HUES6 (cell line): ENCODE results near the gene VPREB1.

Source experiments
- H3K27ac ChIP-seq: 2 replicates; pipeline ENCODE4 v1.7.0; 2013; ENCODE audit warnings: low read depth, mild to moderate bottlenecking, low read length, inconsistent platforms
- H3K27me3 ChIP-seq: 2 replicates; pipeline ENCODE4 v1.6.1; 2013; ENCODE audit warnings: low read length; ENCODE audit not compliant: control insufficient read depth, insufficient read depth
- H3K36me3 ChIP-seq: 2 replicates; pipeline ENCODE4 v1.6.1; 2013; ENCODE audit warnings: low read length; ENCODE audit not compliant: control insufficient read depth, insufficient read depth
- H3K4me1 ChIP-seq: 2 replicates; pipeline ENCODE4 v1.6.1; 2013; ENCODE audit warnings: low read length; ENCODE audit not compliant: control insufficient read depth, insufficient read depth
- H3K4me3 ChIP-seq: 2 replicates; pipeline ENCODE4 v1.5.1; 2013; ENCODE audit warnings: low read depth, low read length
- H3K9ac ChIP-seq: one replicate; pipeline ENCODE4 v1.6.1; 2013; ENCODE audit warnings: mild to moderate bottlenecking, low read length
- H3K9me3 ChIP-seq: 2 replicates; pipeline ENCODE4 v1.6.1; 2013; ENCODE audit warnings: low read depth, low read length; ENCODE audit not compliant: control insufficient read depth, insufficient read depth

VPREB1 gene, protein sequence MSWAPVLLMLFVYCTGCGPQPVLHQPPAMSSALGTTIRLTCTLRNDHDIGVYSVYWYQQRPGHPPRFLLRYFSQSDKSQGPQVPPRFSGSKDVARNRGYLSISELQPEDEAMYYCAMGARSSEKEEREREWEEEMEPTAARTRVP

DNA sequence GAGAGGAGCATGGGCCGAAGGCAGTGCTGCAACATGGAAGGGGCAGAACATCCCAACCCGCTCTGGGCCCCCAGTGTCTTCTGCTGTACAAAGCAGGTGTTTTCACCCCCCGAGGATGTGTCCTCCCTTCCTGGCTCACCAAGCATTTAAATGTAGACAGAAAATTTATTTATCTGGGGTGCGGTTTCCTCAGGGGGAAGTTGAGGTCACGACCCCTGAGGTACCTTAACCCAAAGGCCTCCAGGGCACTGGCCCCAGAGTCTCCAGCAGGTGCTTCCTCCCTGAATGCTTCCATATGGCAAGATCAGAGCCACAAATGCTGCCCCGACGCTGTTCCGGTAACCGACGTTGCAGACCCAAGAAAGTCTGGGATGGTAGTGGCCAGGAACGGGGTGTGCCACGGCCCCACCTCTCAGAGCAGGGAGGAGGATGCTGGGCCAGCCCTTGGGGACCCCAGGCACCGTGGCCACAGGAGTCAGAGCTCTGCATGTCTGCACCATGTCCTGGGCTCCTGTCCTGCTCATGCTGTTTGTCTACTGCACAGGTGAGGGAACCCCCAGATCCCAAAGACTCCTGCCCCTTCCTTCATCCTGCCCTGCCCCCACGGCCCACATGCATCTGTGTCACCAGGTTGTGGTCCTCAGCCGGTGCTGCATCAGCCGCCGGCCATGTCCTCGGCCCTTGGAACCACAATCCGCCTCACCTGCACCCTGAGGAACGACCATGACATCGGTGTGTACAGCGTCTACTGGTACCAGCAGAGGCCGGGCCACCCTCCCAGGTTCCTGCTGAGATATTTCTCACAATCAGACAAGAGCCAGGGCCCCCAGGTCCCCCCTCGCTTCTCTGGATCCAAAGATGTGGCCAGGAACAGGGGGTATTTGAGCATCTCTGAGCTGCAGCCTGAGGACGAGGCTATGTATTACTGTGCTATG lies at the start of gene VPREB1:
Gene VPREB1 (plus strand): TSS at position 471 of the 935 bp plus-strand sequence. CDS start 28 bp downstream, at position 499.
- Histone ChIP-seq H3K27me3 (peaks cover 99% of the 10 kb centered on the region), H3K9me3 (no peaks in the 10 kb centered on the region), H3K9ac (no peak within 1 kb of the TSS), H3K4me1 (no peaks in the 10 kb centered on the region), H3K4me3 (no peak within 1 kb of the TSS), H3K36me3 (no peaks in the 10 kb centered on the region), H3K27ac (no peak within 1 kb of the TSS)

DNA sequence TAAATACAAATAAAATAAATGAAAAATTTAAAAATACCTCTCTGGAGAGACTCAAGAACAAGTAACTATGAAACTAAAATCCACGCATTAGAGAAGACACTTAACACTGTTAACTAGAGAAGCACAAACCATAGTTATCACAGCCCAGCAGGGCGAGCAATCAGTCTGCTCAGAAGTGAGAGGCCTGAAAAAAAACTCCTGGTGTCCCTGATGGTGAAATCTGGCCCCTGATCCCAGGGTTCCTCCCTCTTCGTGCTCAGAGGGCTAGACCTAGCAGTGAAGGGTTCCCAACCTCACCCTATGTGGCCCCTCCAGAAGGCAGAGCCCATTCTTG lies 49.7 kb upstream of the VPREB1 start:
- H3K27ac ChIP-seq, result no peak overlapping the region
- H3K9me3 ChIP-seq, result no peaks in the 10 kb centered on the region
- no peaks in the 10 kb centered on the region for H3K4me1 ChIP-seq
- H3K4me3 ChIP-seq, result no peak overlapping the region
- no peak overlapping the region for H3K9ac ChIP-seq
- H3K27me3 ChIP-seq, result peaks cover 73% of the 10 kb centered on the region
- H3K36me3 ChIP-seq, result no peaks in the 10 kb centered on the region

DNA sequence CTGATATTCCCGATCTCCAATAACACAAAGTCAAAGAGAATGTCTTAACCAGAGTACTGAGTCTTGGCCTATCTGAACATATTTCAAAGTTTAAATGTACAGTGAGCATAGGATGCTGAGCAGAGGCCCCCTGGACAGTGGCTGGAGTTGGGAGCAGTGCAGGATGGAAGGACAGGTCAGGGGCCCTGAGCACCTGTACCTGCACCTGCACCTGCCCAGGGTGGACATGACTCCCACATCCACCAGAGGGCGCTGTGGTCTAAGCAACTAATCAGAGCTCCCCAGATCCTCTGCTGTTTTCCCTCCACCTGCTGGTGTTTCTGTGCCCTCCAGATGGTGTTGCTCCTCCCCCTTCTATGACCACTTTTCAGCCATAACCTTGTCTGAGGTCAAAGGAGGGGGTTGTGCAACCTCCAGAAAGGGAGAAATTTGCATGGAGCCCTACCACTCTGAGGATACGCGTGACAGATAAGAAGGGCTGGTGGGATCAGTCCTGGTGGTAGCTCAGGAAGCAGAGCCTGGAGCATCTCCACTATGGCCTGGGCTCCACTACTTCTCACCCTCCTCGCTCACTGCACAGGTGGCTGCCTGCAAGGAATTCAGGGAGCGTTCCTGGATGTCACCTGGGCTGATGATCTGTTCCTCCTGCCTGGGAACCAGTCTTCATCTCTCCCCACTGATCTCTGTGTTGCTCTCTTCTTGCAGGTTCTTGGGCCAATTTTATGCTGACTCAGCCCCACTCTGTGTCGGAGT lies 49.1 kb upstream of the VPREB1 start:
- no peak overlapping the region for H3K27ac ChIP-seq
- H3K9me3 ChIP-seq, result no peaks in the 10 kb centered on the region
- H3K4me3 ChIP-seq, result no peak overlapping the region
- H3K9ac ChIP-seq, result no peak overlapping the region
- H3K27me3 ChIP-seq, result peaks cover 73% of the 10 kb centered on the region
- no peaks in the 10 kb centered on the region for H3K4me1 ChIP-seq
- H3K36me3 ChIP-seq, result no peaks in the 10 kb centered on the region

DNA sequence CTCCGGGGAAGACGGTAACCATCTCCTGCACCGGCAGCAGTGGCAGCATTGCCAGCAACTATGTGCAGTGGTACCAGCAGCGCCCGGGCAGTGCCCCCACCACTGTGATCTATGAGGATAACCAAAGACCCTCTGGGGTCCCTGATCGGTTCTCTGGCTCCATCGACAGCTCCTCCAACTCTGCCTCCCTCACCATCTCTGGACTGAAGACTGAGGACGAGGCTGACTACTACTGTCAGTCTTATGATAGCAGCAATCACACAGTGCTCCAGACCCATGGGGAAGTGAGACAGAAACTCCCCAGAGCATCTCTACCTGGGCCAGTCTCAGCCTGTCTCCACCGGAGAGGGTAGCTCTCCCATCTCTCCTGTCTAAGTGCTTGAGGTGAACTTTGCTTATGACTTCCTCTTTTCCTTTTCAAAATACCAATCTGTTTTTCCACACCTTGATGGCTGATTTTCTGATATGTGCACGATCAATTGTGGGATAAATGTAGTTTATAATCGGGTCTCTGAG lies 48.5 kb upstream of the VPREB1 start:
- Histone ChIP-seq H3K27me3 (peaks cover 75% of the 10 kb centered on the region), H3K4me3 (no peak overlapping the region), H3K36me3 (no peaks in the 10 kb centered on the region), H3K9me3 (no peaks in the 10 kb centered on the region), H3K4me1 (no peaks in the 10 kb centered on the region), H3K27ac (no peak overlapping the region), H3K9ac (no peak overlapping the region)

DNA sequence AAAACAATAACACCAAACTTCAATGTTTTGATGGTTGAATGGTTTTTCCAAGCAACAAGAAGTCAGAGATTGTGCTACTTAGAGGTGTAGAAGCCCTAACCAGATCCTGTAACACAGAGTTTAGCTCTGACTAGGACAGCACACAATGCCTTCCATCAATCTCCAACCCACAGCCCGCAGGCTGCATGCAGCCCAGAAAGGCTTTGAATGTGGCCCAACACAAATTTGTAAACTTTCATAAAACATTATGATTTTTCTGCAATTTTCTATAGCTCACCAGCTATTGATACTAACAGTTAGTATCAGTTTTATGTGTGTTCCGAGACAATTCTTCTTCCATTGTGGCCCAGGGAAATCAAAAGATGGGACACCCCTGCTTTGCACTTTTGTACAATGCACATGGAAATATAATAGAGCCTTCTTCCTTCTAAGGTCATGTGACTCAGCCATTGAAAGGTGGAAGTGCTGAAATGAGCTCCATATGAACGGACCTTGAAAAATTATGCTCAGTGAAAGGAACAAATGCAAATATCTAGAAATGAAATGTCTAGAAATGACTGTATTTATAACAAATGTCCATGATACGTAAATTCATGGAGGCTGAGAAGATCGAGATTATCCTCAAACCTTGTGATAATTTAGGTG lies 47.6 kb upstream of the VPREB1 start:
- Histone ChIP-seq H3K9me3 (no peaks in the 10 kb centered on the region), H3K27me3 (peaks cover 82% of the 10 kb centered on the region), H3K4me1 (no peaks in the 10 kb centered on the region), H3K4me3 (no peak overlapping the region), H3K9ac (no peak overlapping the region), H3K27ac (no peak overlapping the region), H3K36me3 (no peaks in the 10 kb centered on the region)

DNA sequence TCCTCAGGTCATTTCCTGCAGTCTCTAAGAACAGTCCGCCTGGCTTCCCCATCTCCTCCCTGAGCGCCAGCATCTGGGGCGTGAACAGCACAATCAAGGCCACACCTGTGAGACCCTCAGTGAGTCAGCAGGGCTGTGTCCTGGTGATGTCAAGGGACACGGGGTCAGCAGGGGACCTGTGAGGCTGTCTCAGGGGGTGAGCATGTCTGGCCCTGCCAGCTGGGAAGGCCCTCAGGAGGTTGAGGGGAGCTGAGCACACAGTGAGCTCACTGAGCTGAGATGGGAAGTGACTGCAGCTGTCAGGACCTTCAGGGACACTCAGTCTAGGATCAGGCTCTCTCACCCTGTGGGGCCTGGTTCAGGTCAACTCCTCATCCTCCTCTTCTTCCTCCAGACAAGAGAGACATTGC lies 46.6 kb upstream of the VPREB1 start:
- Histone ChIP-seq H3K36me3 (no peaks in the 10 kb centered on the region), H3K4me3 (no peak overlapping the region), H3K27ac (no peak overlapping the region), H3K4me1 (no peaks in the 10 kb centered on the region), H3K9me3 (no peaks in the 10 kb centered on the region), H3K9ac (no peak overlapping the region), H3K27me3 (peaks cover 93% of the 10 kb centered on the region)

DNA sequence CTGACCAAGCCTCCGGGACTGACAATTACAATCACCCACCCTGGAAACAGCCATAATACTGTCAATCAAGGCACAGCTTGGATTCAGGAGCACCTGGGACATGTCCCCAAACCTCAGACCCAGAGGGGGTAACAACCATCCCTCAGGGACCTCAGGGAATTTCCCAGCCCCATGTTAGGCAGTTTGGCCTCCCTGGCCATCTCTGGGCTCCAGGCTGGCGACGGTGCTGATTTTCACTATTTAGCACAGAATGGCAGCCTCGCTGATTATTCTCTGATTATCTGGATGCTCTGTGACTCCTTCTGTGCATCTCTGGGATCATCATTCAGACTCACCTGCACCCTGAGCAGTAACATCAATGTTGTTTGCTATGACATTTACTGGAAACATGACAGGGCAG lies 45.8 kb upstream of the VPREB1 start:
- H3K36me3 ChIP-seq, result no peaks in the 10 kb centered on the region
- H3K4me1 ChIP-seq, result no peaks in the 10 kb centered on the region
- H3K9ac ChIP-seq, result no peak overlapping the region
- no peak overlapping the region for H3K4me3 ChIP-seq
- peaks cover 100% of the 10 kb centered on the region for H3K27me3 ChIP-seq
- no peak overlapping the region for H3K27ac ChIP-seq
- H3K9me3 ChIP-seq, result no peaks in the 10 kb centered on the region

DNA sequence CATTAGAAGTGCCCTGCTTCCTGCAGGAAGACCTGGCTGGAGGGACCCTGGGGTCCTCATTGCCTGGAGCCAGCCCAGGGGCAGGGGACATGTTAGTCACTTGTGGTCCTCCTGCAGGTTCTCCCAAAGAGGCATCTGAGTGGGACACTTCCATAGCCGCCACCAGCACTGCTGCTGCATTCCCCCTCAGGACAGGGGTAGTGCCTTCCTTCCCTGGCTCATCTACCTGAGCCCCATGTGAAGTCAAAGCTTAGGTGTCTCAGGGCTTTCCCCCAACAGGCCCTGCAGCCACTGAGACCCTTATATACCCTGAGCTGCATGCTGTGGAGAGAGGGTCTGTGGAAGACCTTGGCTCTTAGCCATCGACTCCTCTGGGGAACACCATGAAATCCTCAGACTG lies 45.0 kb upstream of the VPREB1 start:
- H3K9me3 ChIP-seq, result no peaks in the 10 kb centered on the region
- H3K27me3 ChIP-seq, result peaks cover 100% of the 10 kb centered on the region
- H3K4me3 ChIP-seq, result no peak overlapping the region
- no peaks in the 10 kb centered on the region for H3K36me3 ChIP-seq
- no peaks in the 10 kb centered on the region for H3K4me1 ChIP-seq
- no peak overlapping the region for H3K27ac ChIP-seq
- no peak overlapping the region for H3K9ac ChIP-seq

DNA sequence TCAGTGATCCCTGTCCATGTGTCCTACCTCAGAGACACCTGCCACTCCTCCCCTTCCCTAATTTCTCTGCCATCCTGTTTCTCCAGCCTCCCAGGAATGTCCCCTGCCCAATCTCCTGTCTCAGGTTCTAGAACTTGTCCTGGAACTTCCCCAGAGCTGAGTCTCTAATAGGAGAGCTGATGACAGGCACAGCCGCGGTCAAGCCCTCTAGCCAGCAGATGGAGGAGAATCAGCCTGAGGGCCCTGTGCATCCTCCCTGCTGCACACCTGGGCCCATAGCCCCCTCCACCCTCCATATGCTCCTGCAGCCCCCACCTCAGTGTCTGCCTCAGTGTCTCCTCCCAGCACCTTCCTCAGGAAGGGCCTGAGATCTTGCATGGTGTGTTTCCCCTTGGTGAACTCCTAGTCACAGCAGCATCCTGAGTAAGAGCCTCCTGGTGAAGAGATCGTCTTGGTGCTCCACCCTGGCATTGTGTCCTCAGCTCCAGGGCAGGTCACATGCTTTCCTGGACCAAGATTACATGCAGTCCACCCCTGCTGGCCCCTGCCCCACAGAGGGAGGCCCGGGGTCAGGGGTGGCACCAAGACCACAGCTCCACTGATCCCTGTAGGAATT lies 43.9 kb upstream of the VPREB1 start:
- Histone ChIP-seq H3K27ac (no peak overlapping the region), H3K4me3 (no peak overlapping the region), H3K9me3 (no peaks in the 10 kb centered on the region), H3K4me1 (no peaks in the 10 kb centered on the region), H3K9ac (no peak overlapping the region), H3K36me3 (no peaks in the 10 kb centered on the region), H3K27me3 (peaks cover 100% of the 10 kb centered on the region)

DNA sequence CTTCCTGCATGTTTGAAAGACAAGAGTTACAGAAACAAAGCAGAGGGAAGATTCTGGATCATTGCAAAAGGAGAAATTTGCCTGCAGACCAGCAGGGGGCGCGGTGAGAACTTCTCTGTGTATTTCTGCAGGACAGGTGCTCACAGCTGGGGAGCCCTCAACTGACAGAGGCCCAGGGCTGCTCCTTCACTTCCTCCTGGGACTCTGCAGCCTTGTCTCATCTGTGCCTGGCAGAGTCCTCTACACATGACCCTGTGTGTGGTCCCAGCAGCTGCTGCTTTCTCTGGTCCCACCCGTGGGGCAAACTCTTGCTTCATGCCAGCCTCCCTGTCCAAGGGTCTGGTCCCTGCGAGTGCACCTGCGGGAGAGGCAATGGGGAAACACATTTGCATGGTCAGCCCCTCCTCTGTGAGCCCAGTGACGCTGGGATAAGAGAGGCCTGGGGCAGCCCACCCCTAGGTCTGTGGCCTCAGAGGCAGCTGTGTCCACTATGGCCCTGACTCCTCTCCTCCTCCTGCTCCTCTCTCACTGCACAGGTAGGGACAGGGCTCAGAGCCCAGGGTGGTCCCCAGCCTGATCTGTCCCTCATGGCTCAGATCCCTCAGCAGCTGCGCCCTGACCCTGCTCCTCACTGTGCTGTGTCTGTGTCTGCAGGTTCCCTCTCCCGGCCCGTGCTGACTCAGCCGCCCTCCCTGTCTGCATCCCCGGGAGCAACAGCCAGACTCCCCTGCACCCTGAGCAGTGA lies 43.2 kb upstream of the VPREB1 start:
- H3K36me3 ChIP-seq, result no peaks in the 10 kb centered on the region
- no peaks in the 10 kb centered on the region for H3K9me3 ChIP-seq
- H3K27ac ChIP-seq, result no peak overlapping the region
- H3K4me1 ChIP-seq, result no peaks in the 10 kb centered on the region
- H3K27me3 ChIP-seq, result peaks cover 100% of the 10 kb centered on the region
- H3K9ac ChIP-seq, result no peak overlapping the region
- H3K4me3 ChIP-seq, result no peak overlapping the region
